ENCODE data around the gene TPCN1.

The TPCN1 gene

DNA sequence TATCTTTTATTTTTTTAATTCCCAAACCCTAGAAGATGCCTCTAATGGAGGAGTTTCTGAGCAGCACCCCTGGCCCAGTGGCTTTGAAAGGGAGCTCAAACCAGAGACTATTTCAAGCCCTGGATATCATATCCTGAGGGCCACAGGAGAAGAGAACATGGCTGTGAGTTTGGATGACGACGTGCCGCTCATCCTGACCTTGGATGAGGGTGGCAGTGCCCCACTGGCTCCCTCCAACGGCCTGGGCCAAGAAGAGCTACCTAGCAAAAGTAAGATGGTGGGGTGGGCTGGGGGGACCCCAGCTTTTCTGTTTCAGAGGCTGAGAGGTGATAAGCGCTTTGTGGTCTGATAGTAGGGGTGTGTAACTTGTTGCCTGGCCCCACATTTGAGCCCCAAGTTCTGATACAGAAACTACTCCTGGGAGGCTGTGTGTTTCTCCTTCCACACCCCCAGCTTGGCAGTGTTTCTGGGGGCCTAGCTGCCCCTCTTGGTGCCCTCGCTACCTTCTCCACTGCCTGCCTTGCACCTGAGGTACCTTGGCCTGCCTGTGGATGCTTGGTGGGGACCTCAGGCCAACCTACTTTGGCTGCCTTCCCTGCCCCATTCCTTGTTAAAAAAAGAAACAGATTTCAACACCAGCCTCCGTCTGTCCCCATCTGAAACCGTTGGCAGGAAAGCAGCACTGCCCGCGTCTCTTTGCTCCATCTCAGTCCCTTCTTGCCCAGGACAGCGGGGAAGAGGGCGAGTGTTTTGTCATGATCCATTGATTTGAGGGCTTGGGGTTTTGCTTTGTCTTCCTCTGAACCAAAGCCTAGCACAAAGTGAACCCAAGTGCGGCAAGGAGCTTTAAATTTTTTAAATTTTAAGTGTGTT lies 5.7 kb downstream of the TPCN1 start:
- no peak for DNase-seq

GRCh38 chr12:113227686-113228391 lies 6.6 kb downstream of the TPCN1 start:
- DNase-seq: no peak

GRCh38 chr12:113228394-113229028 lies 7.2 kb downstream of the TPCN1 start:
- DNase-seq: no peak

DNA sequence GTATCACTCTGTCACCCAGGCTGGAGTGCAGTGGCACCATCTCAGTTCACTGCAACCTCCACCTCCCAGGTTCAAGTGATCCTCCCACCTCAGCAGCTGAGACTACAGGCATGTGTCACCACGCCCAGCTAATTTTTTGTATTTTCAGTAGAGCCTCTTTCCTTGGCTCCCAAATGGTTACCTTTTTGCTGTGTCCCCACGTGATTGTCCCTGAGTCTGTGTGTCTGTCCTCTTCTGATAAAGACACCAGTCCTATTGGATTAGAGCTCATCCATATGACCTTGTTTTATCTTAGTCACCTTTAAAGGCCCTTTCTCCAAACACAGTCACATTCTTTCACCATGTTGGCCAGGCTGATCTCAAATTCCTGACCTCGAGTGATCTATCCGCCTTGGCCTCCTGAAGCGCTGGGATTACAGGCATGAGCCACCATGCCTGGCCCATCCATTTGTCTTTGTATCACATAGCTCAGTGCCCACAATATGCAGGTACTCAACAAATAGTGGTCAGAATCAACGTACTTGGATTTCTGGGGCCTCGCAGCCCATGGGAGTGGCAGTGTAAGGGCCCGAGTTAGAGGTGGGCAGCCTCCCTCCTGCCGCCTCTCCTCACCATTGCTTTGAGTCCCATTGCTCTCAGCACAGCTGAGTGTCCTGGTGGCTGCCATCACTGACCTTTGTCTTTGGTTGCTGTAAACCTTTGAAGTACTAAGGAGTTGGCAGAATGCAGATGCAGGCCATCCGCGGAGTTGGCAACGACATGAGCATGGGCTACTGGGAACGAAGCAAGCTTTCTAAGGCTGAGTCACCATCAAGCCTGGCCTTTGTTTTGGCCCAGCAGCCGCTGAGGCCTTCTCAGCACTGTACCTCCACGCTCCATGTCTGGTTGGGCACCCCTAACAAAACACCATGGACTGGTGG lies 9.3 kb downstream of the TPCN1 start:
- DNase-seq: no peak

DNA sequence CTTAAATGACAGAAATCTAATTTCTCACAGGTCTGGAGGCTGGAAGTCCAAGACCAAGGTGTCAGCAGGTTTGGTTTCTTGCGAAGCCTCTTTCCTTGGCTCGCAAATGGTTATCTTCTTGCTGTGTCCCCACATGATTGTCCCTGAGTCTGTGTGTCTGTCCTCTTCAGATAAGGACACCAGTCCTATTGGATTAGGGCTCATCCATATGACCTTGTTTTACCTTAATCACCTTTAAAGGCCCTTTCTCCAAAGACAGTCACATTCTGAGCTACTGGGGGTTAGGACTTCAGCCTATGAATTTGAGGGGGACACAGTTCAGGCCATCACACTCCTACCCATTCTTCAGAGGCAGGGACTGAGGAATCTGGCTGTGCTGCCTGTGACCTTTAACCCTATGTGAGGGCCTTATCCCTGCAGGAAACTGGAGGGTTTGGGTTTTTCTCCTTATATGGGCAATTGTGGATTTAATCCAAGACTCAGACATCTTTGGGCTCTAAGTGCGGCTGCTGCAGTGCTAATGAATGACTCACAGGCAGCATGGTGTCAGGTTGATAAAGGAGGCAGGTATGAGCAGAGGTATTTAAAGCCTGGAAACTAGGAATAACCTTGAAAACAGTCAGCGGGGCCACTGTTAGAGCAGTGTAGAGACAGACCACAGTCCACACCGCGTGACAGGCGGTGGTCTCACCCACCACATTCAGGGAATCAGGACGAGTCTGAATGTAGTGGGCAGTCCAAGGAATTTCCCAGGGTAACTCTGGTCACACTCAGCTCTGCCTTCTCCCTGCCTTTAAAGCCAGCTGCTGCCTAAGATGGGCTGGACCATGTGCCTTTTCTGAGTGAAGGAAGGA lies 10.2 kb downstream of the TPCN1 start:
- DNase-seq: peak; percentile 86

DNA sequence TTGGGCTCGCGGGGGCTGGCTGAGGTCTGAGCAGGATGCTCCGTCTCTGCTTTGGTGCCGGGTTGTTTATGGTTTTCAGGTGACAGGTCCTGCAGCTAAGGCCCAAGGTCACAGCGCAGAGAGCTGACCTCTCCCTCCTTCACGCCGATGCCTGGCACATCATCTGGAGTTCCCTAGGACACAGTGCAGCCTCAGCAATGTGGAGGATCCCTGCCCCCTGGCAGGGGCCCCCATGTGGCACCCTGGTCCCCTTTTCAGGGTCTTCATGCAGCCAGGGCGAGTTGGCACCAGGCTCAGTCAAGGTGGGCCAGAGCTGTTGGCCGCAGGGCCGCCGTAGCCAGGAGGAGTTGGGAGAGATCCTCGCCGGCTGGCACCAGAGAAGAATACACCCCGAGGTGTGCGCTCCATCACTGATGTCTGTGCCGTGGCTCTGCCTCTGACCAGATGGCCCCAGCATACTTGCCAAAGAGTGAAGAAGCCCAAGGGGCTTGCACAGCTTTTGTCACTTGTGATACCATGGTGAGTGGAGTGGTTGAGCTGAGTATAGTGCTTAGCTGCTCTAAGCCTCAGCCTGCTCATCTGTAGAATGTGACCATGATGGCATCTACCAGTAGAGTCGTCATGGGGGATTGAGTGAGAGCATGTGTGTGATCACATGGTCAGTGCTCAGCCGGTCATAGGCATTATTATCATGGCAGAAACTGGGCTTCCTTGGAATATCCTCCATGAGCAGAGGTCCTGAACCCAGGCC lies 11.0 kb downstream of the TPCN1 start:
- no peak for DNase-seq

DNA sequence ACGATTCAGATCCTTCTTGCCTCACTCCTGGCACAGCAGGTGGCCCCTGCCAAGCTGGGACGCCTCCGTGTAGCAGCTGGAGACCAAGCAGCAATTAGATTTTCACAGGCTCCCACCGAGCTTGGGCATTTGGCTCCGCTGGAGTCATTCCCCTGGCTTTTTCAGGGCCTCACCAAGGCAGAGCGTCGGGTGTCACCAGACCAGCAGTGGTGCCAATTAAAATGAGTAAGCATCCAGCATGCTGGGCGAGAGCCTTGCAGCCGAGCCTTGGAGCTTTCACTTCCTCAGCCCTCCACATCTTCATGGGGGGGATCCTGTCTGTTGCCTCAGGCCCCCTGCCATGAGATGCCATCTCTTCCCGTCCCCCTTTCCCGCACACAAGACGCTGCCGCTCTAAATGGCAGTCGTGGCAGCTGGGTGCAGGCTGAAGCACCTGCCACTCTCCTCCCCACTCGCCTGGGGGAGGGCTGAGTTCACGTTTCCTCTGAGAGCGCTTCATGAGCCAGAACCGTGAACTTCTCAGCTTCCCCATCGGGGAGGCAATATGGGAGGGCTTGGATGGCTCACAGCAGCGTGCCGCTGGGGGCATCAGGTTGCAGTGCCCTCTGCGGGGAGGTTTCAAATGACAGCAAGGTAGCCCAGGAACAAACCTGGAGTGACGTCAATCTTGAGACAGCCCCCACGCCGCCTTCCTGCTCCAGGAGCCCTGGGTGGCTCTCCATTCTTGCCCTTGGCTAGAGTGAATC lies 11.7 kb downstream of the TPCN1 start:
- DNase-seq: no peak

- DNase-seq: no peak
Observed at GRCh38 chr12:113233967-113234366, 12.7 kb downstream of the TPCN1 start.

GRCh38 chr12:113234483-113234882 lies 13.2 kb downstream of the TPCN1 start:
- DNase-seq: no peak

DNA sequence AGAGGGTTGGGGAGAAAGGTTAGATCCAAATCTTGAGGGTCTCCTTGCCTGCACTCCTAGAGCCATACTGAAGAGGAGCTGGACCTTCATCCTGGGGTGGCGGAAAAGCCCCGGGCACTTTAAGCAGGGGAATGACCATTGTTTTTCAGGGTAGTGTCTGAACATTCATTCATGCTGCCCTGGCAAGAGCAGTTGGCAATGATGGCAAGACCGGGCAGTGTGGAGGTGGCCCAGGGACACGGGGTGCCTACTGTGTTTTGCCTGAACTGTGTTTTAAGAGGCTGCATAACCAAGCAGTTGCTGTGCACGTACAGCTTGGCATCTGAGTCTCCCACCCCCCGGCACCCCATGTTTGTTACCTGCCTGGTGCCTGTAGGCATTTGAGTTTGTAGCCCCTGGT lies 14.7 kb downstream of the TPCN1 start:
- DNase-seq: no peak

GRCh38 chr12:113236539-113237399 lies 15.5 kb downstream of the TPCN1 start:
- no peak for DNase-seq

DNA sequence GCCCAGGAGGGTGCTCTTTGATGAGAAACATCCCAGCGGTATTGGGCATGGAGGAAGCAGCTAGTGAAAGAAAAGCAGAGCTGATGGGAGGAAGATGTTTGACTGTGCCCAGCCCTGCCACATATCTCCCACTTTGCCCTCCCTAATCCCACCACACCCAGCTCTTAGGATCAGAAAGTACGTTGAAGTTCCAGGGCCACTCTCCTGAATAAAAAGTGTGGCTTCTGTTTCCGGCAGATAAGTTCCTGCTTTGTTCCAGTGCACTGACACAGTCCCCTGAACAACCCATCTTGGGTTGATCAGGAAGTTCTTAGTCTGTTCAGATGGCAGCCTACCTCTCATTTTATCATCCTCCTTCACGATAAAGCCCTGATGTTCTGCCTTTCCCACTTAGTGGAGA lies 16.5 kb downstream of the TPCN1 start:
- no peak for DNase-seq

- no peak for DNase-seq
Observed at GRCh38 chr12:113238309-113238708, 17.0 kb downstream of the TPCN1 start.

- no peak for DNase-seq
Observed at GRCh38 chr12:113239288-113239771, 18.1 kb downstream of the TPCN1 start.

DNA sequence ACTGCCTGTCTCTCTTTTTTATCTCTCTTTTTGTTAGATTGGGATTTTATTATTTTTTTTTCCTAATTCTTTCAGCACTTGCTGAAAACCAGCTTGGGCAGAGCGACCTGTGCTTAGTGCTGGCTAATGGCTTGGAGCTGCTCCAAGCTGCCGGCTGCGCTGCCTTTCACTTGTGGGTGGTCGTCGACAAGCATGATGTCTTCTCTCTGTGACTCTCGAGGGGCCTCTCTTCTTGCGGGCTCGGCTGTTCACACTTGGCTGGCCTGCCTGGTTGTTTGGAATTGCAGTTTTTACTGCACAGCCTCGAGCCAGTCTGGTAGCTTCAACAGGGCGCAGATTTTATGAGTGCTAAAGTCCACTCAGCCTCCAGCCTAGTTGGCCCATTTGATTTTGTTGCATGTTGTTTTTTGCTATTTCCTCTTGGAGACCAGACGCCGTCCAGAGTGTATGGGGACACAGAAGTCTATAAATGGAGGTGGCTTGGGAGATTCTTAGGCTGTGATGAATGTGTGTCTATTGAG lies 18.6 kb downstream of the TPCN1 start:
- DNase-seq: no peak

DNA sequence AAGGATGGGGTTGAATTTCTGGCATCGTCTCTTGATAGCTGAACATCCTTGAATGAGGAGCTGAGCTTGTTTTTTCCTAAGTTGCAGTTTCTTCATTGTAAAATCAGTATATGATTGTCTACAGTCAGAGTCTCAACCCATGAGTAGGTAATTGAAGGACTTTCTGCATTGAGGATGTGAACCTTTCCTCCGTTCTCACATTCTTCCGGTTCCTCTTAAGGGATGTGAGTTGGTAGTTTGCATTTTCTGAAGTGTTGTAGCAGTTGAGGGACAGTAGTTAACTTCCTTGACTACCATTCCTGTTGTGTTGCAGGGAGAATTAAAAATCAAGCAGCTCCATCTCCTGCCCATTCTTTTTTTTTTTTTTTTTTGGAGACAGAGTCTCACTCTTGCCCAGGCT lies 19.1 kb downstream of the TPCN1 start:
- DNase-seq: no peak

DNA sequence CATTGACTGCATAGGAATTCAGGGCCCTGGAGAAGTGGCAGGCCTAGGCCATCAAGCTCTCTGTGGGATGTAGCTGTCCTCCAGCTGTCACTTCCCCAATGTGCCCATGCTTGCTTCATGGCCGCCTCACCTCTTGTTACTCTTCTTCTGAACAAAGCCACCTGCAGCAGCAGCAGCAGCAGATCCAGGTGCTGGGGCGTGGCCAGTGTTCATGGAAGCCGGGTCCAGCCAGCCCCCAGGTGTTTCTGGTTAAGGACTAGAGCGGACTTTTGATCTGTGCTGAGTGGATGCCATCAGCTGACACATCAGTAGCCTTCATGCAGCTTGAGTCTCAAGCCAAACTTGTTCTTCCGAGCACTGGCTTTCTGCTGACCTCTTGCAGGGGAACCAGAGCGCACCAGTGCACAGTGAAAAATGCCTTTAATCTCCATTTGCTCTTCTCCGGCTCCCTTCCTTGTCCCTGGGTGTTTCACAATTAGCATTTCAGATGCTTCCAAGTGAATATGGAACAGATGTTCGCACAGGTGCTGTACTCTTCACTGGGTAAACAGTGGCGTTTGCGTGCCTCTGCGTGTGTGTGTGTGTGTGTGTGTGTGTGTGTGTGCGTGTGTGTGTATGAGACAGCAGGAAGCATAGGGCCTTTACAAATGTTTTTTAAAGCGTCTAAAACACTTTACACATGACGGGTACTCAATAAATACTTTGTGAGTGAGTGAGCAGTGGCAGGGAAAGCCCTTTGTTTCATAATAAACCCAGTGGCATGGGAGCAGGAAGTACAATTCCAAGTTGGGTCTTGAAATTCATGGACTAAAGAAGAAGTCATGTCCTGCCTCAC lies 20.1 kb downstream of the TPCN1 start:
- peak; percentile 92 for DNase-seq

DNA sequence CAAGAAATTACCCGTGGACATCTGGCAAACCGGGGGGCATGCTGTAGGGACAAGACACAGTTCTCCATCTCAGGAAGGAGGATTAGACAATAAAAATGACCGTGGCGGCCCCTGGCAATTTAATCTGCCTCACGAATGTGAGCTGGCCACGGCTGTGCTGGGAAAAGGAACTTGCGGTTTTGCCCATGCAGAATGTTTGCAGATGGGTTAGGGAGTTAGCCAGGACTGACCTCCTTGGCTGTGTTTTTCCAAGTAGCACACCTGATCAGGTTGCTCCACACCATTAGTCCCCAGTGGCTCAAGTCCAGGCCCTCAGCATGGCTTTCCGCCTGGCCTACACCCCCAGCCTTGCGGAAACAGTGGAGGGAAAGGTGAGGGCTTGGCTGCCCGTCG lies 20.8 kb downstream of the TPCN1 start:
- no peak for DNase-seq
